GM12875 (cell line): ENCODE results near the gene DAPK1.
A peak's percentile ranks its signal among the peaks of the same experiment; 100 is the strongest.

ENCODE experiments used
- H3K4me3 ChIP-seq: one replicate; pipeline ENCODE4 v1.5.1; 2011; ENCODE audit warnings: low read depth, low read length, control low read depth
- TF ChIP-seq, protein P1 (sequence below): IDR thresholded peaks from 2 replicates; pipeline ENCODE4 v1.5.1; 2011; ENCODE audit warnings: low read depth, mild to moderate bottlenecking, control low read depth, inconsistent platforms, low read length, moderate library complexity, borderline replicate concordance; ENCODE audit not compliant: insufficient read depth

DAPK1 gene

DNA sequence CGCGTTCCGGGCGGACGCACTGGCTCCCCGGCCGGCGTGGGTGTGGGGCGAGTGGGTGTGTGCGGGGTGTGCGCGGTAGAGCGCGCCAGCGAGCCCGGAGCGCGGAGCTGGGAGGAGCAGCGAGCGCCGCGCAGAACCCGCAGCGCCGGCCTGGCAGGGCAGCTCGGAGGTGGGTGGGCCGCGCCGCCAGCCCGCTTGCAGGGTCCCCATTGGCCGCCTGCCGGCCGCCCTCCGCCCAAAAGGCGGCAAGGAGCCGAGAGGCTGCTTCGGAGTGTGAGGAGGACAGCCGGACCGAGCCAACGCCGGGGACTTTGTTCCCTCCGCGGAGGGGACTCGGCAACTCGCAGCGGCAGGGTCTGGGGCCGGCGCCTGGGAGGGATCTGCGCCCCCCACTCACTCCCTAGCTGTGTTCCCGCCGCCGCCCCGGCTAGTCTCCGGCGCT lies at the start of gene DAPK1:
Gene DAPK1, plus strand, starts transcription at position 264 of the 442 bp plus-strand sequence. CDS start 1,211 bp downstream, outside the sequence.
- TF ChIP-seq, protein P1, sequence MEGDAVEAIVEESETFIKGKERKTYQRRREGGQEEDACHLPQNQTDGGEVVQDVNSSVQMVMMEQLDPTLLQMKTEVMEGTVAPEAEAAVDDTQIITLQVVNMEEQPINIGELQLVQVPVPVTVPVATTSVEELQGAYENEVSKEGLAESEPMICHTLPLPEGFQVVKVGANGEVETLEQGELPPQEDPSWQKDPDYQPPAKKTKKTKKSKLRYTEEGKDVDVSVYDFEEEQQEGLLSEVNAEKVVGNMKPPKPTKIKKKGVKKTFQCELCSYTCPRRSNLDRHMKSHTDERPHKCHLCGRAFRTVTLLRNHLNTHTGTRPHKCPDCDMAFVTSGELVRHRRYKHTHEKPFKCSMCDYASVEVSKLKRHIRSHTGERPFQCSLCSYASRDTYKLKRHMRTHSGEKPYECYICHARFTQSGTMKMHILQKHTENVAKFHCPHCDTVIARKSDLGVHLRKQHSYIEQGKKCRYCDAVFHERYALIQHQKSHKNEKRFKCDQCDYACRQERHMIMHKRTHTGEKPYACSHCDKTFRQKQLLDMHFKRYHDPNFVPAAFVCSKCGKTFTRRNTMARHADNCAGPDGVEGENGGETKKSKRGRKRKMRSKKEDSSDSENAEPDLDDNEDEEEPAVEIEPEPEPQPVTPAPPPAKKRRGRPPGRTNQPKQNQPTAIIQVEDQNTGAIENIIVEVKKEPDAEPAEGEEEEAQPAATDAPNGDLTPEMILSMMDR, result peak; percentile 24; the same call in 1 of the 2 replicates
- H3K4me3 ChIP-seq, result peak within 1 kb of the TSS; percentile 96

DNA sequence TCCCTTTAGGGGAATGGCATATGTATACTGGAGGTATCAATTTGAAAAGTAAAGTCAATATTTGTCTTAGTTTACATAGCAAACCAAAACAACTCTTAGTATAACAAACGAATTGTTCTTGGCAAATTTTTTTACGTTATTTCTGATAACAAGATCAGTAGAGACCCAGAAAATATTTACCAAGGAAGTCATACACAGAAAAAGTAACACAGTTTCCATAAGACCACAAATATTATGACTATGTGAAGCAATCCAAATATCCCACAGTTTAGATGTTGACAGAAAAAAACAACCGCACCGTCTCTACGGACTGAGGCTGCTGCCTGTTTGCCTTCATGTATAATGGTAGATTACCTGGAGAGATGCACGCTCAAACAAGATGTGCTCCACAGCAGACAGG lies 46.5 kb upstream of the DAPK1 start:
- H3K4me3 ChIP-seq, result no peak overlapping the region
- TF ChIP-seq, protein P1, result no peak

DNA sequence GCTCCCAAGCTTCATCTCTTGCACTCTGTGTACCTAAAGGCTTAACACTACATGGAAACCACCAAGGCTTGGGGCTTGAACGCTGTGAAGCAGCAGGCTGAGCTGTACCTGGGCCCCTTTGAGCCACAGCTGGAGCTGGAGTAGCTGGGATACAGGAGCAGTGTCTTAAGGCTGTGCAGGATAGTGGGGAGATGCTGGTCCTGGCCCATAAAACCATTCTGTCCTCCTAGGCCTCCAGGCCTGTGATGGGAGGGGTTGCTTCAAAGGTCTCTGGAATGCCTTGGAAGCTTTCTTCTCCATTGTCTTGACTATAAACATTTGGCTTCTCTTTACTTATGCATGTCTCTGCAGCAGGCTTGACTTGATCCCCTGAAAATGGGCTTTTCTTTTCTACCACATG lies 42.3 kb upstream of the DAPK1 start:
- H3K4me3 ChIP-seq, result no peak overlapping the region

DNA sequence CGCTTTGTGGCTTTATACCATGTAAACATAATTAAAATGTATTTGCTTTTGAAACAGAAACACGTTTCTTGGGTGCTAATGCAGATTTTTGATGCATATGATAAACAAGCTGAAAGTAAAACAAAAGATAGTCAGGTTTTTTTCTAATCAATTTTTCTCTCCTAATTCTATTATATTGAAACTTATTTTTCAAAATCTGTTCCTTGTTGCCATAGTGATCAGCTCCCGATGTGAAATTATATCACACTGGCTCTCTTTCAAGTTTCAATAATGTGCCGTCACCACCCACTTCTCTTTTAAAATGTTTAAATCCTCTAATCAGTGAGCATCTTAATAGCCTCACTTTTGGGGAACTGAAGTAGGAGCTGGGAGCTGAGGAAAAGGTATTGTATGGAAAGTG lies 36.4 kb upstream of the DAPK1 start:
- TF ChIP-seq, protein P1, result no peak
- H3K4me3 ChIP-seq, result no peak overlapping the region

More for the DNA sequence above, 42.3 kb upstream of the DAPK1 start:
- TF ChIP-seq, protein P1, result no peak

DNA sequence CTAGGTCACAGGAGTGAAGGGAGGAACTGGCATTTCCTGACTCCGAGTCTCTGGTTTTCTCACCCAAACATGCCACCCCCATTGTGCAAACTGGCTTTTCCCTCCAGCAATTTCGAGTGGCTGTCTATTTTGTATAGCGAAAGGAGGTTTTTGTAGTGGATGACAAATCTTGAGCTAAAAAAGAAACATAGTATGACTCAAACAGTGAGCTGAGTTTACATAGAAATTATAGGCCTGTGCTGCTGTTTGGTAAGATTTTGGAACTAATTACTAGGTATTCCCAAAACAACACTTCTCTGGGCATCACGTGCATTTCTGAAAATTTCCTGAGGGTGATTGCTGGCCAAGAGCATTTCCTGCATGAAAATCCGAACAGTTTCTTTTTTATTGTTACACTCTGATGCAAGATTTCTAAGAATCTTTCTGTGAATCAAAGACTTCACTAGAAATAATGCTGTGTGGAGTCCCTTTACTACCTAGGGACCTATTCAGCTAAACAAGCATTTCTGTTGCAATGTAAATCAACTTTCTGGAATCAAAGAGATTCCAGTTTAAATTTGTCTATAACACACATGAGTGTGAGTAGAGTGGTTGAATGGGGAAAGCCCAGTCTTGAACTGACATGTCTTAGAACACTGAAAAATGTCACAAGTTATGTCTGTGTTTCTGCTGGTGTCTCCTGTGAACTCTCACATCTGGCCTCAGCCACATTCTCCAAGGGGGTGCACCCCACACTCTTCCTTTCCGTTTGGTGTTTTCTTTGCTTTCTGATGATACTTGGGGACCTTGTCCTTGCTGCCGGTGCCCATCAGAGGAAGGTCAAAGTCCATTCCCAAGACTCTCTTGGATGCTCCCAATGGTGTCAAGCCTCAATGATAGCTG lies 33.3 kb upstream of the DAPK1 start:
- no peak overlapping the region for H3K4me3 ChIP-seq

DNA sequence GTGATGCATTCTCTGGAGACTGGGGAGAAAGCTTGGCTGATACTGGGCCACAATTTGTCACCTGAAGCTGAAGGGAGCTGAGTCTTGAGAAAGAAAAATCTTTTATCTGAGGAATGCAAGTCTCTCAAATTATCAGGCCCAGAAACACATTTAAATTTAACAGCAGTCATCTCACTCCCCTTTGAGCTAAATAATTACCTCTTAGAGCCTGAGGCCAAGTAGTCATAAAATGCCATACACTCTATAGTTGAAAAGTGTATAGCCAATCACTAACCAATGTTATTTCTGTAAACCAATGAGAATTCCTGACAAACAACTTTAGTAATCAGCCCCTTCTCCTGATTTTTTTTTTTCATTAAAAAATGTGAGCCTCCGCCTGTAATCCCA lies 32.7 kb upstream of the DAPK1 start:
- no peak overlapping the region for H3K4me3 ChIP-seq
- TF ChIP-seq, protein P1, result no peak

More for the DNA sequence above, 33.3 kb upstream of the DAPK1 start:
- TF ChIP-seq, protein P1, result no peak

DNA sequence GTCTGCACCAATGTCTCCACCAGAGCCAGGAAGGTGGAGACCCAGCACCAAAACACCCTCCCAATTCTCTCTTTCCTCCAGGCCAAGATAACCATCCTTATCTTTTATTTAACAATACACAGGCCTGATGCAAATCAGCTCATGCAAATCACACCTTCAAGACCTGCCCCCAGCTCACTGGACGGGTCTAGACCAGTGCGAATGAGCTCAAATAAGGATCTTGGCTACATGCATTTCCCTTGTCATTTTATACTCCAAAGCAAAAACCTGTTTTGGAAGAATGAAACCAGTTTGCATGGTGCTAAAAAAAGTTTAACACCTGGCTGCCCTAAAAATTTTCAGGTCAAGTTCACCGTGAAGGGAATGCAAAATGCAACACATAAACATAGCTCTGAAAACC lies 31.9 kb upstream of the DAPK1 start:
- TF ChIP-seq, protein P1, result no peak
- no peak overlapping the region for H3K4me3 ChIP-seq
